Epithelial cell of esophagus (primary cell): ENCODE measurements around the gene GPR142.

Experiments used
- DNase-seq: peaks from one replicate; pipeline ENCODE4 v3.0.0; 2010; ENCODE audit warnings: low read depth
- H3K4me3 ChIP-seq: 2 replicates; pipeline ENCODE4 v1.5.1; 2011; ENCODE audit warnings: mild to moderate bottlenecking, low read length, control low read depth
- TF ChIP-seq, protein P1 (sequence below): IDR thresholded peaks from 2 replicates; pipeline ENCODE4 v1.5.1; 2011; ENCODE audit warnings: low read depth, mild to moderate bottlenecking, low read length, control low read depth, inconsistent platforms; ENCODE audit not compliant: insufficient read depth; ENCODE audit errors: missing control alignments

Gene GPR142

DNA sequence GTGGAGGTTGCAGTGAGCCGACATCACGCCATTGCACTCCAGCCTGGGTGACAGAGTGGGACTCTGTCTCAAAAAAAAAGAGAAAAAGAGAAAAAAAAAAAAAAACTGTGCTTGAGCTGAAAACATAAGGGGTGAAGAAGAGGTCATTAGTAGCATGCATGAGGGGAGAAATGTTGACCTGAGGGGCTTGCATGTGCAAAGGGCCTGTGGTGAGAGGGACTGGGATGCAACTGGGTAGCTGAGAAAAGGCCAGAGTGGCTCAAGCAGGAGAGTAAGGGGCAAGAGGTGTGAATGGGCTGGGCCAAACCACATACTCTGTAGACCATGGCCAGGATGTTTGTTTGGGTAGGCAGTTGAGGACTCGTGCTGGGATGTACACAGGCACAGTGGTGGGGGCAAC lies 37.9 kb upstream of the GPR142 start:
- DNase-seq, result no peak
- TF ChIP-seq, protein P1, sequence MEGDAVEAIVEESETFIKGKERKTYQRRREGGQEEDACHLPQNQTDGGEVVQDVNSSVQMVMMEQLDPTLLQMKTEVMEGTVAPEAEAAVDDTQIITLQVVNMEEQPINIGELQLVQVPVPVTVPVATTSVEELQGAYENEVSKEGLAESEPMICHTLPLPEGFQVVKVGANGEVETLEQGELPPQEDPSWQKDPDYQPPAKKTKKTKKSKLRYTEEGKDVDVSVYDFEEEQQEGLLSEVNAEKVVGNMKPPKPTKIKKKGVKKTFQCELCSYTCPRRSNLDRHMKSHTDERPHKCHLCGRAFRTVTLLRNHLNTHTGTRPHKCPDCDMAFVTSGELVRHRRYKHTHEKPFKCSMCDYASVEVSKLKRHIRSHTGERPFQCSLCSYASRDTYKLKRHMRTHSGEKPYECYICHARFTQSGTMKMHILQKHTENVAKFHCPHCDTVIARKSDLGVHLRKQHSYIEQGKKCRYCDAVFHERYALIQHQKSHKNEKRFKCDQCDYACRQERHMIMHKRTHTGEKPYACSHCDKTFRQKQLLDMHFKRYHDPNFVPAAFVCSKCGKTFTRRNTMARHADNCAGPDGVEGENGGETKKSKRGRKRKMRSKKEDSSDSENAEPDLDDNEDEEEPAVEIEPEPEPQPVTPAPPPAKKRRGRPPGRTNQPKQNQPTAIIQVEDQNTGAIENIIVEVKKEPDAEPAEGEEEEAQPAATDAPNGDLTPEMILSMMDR, result no peak
- no peak overlapping the region for H3K4me3 ChIP-seq

DNA sequence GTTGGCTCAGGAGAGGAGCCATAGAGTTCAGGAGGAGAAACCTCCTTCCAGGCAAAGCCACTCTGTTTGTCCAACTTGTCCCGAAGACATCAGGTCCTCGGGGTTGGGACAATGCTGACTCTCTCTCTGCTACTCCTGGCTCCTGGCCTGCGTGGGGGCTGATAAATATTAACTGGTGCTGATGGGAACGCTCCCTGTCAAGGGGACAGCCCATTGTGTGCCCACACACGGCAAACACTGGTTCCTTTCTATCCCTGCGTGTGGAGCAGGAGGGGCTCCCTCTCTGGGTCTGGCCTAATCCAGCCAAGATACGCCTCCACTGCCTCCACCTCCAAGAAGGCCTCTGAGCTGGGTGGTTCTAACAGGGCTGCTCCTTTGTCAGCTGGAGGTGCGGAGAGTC lies 36.9 kb upstream of the GPR142 start:
- DNase-seq, result no peak
- no peak overlapping the region for H3K4me3 ChIP-seq
- TF ChIP-seq, protein P1, result no peak

DNA sequence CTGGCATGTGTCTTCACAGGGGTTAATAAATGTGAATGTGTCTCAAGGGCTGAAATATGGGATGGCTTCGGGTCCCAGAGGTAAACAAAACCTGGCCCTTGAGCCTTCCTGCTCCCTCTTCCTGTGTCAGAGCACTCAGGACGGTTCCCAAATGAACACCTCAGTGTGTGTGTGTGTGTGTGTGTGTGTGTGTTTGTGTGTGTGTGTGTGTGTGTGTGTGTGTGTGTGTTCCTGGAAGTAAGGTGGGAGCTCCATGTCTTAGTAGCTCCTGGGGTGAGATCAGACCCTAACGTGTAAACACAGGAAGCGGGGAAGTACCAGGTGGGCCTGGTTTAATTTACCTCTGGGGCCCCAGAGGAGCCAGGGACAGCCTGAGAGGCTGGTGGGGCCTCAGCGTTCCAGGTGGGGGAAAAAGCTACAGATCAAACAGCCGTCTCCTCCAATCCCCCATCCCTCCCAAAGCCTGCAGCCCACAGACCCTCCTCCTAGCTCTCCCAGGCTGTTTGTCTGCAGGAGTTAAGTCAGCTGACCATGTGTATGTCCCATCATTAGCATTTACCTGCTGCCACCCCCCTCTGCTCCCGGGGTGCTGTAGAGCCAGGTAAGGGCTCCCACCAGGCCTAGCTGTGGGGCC lies 35.2 kb upstream of the GPR142 start:
- no peak overlapping the region for H3K4me3 ChIP-seq
- TF ChIP-seq, protein P1, result no peak
- no peak for DNase-seq

DNA sequence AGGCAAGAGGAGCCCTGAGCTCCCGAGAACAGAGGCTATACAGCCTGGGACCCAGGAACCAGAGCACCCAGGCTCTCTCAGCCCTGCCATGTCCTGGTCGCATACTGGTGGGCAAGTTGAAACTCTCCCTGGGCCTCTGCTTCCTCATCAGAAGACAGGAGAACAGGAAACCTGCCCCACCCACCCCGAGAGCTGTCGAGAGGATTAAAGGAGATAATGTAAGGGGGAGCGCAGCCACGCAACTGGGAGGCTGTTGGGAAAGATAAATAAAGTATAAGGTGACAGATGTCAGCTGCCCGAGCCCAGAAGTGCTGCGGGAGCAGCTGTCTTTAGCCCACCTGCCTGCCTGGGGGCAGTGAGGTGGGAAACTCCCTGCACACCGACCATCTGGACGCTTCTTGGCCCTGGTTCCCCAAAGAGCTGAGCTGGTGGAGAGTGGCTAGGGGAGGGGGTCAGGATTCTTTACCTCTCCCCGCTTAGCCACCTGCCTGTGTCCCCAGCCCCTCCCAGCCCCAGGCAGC lies 34.5 kb upstream of the GPR142 start:
- no peak overlapping the region for H3K4me3 ChIP-seq
- TF ChIP-seq, protein P1, result no peak
- DNase-seq, result no peak

DNA sequence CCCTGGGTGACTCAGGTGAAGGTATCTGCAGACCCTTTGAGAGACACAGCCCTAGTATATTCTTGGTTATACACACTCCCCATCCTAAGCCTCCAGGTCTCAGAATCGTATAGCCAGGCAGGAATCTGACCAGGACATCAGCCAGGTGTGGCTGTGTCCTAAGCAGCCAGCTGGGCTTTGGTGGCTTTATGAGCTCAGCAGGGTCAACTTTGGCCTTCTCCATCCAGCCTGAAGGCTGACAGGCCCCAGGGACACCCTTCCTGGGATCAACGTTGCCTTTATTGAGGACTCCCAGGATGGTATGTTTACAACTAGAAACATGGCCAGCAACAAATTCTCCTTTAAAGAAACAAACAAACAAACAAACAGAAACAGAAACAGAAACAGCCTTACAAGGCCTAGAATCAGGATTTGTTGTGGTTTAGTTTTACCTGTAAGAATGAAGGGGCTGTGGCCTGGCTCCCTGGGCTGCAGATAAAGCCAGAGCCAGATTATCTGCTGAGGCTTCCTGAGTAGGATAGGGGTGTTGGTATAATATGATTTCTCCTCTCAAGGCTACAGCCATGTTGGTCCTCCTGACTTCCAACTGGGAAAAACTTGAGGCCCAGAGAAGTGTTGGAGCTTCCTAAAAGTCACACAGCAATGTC lies 32.8 kb upstream of the GPR142 start:
- no peak overlapping the region for H3K4me3 ChIP-seq
- peak; percentile 4 for DNase-seq
- TF ChIP-seq, protein P1, result no peak

DNA sequence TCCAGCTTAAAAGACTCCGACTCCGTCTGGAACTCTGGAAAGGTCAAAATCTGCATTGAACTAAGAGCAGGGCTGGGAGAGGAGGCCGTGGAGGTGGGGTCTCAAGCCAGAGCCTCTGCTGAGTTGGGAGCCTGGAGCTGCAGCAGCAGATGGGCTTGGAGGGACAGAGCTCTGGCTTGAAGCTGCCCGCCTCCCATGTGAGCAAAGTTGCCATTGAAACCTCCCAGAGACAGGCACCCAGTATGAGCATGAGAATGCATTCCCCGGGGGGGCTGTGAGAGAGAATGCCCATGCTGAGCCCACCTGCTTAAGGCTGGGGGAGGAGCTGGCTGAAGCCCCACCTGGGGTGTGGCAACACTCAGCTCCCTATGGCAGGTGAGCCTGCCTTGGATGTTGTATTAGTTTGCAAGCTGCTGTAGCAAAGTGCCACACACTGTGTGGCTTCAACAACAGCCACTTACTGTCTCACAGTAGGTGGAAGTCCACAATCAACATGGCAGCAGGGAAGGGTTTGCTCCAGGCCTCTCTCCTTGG lies 31.7 kb upstream of the GPR142 start:
- TF ChIP-seq, protein P1, result no peak
- DNase-seq, result no peak
- H3K4me3 ChIP-seq, result no peak overlapping the region
